ENCODE results near the gene SERTM1. TPM values are rescaled to one million over a fixed set of nuclear protein-coding genes. Genes with fewer than 3 reads are reported as not detected.

The SERTM1 gene
- total RNA-seq, 1 experiment from 2014 or later = 1.3 TPM

DNA sequence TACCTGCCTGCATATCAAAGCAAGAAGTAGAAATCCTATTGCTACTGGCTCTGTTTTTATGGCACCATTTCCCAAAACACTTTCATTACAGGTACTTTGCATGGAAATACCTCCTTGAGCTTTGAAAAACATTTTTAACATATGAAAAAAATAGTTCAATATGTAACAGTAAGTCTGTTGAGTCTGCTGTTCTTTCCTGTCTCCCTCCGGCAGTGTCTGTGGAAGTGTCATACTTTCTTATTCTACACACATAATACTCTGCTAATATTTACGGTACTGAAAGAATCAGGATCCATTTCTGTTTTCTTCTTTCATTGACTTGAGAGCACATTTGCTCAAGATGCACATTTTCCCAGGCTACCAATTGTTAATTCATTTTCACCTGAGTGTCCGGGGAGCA is 8.2 kb upstream of the SERTM1 start:
- no peak for DNase-seq (ENCODE audit: low spot score)
- ChIA-PET CTCF (no interaction called here), POLR2A (no interaction called here)
- no peak overlapping the region for H3K27ac Mint-ChIP-seq
- ATAC-seq = no peak
- TF ChIP-seq, protein P1, sequence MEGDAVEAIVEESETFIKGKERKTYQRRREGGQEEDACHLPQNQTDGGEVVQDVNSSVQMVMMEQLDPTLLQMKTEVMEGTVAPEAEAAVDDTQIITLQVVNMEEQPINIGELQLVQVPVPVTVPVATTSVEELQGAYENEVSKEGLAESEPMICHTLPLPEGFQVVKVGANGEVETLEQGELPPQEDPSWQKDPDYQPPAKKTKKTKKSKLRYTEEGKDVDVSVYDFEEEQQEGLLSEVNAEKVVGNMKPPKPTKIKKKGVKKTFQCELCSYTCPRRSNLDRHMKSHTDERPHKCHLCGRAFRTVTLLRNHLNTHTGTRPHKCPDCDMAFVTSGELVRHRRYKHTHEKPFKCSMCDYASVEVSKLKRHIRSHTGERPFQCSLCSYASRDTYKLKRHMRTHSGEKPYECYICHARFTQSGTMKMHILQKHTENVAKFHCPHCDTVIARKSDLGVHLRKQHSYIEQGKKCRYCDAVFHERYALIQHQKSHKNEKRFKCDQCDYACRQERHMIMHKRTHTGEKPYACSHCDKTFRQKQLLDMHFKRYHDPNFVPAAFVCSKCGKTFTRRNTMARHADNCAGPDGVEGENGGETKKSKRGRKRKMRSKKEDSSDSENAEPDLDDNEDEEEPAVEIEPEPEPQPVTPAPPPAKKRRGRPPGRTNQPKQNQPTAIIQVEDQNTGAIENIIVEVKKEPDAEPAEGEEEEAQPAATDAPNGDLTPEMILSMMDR (IDR thresholded peaks at IDR 0.05) = no peak
- TF ChIP-seq RELA (CRISPR knock-in tag; IDR thresholded peaks at IDR 0.05; ENCODE audit: borderline replicate concordance) (no peak), ZNF138 (CRISPR knock-in tag; conservative IDR thresholded peaks at IDR 0.05) (no peak), RORB (CRISPR knock-in tag; IDR thresholded peaks at IDR 0.05) (no peak), TEAD1 (CRISPR knock-in tag; IDR thresholded peaks at IDR 0.05) (no peak), ZNF121 (CRISPR knock-in tag; IDR thresholded peaks at IDR 0.05) (no peak), ZNF232 (CRISPR knock-in tag; IDR thresholded peaks at IDR 0.05) (no peak), HMGA2 (CRISPR knock-in tag; IDR thresholded peaks at IDR 0.05) (no peak), EMX1 (CRISPR knock-in tag; IDR thresholded peaks at IDR 0.05) (no peak), NR3C1 (CRISPR knock-in tag; conservative IDR thresholded peaks at IDR 0.05; ENCODE audit: low read depth) (no peak)
- TF ChIP-seq, protein P2, sequence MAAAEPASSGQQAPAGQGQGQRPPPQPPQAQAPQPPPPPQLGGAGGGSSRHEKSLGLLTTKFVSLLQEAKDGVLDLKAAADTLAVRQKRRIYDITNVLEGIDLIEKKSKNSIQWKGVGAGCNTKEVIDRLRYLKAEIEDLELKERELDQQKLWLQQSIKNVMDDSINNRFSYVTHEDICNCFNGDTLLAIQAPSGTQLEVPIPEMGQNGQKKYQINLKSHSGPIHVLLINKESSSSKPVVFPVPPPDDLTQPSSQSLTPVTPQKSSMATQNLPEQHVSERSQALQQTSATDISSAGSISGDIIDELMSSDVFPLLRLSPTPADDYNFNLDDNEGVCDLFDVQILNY (CRISPR knock-in tag; IDR thresholded peaks at IDR 0.05) = no peak
- TF ChIP-seq, protein P3, sequence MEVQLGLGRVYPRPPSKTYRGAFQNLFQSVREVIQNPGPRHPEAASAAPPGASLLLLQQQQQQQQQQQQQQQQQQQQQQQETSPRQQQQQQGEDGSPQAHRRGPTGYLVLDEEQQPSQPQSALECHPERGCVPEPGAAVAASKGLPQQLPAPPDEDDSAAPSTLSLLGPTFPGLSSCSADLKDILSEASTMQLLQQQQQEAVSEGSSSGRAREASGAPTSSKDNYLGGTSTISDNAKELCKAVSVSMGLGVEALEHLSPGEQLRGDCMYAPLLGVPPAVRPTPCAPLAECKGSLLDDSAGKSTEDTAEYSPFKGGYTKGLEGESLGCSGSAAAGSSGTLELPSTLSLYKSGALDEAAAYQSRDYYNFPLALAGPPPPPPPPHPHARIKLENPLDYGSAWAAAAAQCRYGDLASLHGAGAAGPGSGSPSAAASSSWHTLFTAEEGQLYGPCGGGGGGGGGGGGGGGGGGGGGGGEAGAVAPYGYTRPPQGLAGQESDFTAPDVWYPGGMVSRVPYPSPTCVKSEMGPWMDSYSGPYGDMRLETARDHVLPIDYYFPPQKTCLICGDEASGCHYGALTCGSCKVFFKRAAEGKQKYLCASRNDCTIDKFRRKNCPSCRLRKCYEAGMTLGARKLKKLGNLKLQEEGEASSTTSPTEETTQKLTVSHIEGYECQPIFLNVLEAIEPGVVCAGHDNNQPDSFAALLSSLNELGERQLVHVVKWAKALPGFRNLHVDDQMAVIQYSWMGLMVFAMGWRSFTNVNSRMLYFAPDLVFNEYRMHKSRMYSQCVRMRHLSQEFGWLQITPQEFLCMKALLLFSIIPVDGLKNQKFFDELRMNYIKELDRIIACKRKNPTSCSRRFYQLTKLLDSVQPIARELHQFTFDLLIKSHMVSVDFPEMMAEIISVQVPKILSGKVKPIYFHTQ (CRISPR knock-in tag; IDR thresholded peaks at IDR 0.05) = no peak
- TF ChIP-seq, protein P4, sequence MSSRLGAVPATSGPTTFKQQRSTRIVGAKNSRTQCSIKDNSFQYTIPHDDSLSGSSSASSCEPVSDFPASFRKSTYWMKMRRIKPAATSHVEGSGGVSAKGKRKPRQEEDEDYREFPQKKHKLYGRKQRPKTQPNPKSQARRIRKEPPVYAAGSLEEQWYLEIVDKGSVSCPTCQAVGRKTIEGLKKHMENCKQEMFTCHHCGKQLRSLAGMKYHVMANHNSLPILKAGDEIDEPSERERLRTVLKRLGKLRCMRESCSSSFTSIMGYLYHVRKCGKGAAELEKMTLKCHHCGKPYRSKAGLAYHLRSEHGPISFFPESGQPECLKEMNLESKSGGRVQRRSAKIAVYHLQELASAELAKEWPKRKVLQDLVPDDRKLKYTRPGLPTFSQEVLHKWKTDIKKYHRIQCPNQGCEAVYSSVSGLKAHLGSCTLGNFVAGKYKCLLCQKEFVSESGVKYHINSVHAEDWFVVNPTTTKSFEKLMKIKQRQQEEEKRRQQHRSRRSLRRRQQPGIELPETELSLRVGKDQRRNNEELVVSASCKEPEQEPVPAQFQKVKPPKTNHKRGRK (CRISPR knock-in tag; IDR thresholded peaks at IDR 0.05; ENCODE audit: borderline replicate concordance) = no peak
- TF ChIP-seq, protein P5, sequence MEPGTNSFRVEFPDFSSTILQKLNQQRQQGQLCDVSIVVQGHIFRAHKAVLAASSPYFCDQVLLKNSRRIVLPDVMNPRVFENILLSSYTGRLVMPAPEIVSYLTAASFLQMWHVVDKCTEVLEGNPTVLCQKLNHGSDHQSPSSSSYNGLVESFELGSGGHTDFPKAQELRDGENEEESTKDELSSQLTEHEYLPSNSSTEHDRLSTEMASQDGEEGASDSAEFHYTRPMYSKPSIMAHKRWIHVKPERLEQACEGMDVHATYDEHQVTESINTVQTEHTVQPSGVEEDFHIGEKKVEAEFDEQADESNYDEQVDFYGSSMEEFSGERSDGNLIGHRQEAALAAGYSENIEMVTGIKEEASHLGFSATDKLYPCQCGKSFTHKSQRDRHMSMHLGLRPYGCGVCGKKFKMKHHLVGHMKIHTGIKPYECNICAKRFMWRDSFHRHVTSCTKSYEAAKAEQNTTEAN (CRISPR knock-in tag; IDR thresholded peaks at IDR 0.05) = no peak
- TF ChIP-seq, protein P6, sequence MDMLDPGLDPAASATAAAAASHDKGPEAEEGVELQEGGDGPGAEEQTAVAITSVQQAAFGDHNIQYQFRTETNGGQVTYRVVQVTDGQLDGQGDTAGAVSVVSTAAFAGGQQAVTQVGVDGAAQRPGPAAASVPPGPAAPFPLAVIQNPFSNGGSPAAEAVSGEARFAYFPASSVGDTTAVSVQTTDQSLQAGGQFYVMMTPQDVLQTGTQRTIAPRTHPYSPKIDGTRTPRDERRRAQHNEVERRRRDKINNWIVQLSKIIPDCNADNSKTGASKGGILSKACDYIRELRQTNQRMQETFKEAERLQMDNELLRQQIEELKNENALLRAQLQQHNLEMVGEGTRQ (CRISPR knock-in tag; IDR thresholded peaks at IDR 0.05) = no peak
- TF ChIP-seq, protein P7, sequence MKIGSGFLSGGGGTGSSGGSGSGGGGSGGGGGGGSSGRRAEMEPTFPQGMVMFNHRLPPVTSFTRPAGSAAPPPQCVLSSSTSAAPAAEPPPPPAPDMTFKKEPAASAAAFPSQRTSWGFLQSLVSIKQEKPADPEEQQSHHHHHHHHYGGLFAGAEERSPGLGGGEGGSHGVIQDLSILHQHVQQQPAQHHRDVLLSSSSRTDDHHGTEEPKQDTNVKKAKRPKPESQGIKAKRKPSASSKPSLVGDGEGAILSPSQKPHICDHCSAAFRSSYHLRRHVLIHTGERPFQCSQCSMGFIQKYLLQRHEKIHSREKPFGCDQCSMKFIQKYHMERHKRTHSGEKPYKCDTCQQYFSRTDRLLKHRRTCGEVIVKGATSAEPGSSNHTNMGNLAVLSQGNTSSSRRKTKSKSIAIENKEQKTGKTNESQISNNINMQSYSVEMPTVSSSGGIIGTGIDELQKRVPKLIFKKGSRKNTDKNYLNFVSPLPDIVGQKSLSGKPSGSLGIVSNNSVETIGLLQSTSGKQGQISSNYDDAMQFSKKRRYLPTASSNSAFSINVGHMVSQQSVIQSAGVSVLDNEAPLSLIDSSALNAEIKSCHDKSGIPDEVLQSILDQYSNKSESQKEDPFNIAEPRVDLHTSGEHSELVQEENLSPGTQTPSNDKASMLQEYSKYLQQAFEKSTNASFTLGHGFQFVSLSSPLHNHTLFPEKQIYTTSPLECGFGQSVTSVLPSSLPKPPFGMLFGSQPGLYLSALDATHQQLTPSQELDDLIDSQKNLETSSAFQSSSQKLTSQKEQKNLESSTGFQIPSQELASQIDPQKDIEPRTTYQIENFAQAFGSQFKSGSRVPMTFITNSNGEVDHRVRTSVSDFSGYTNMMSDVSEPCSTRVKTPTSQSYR (CRISPR knock-in tag; IDR thresholded peaks at IDR 0.05) = no peak
- no peaks in the 10 kb centered on the region for H3K4me1 Mint-ChIP-seq
- H3K36me3 Mint-ChIP-seq = no peaks in the 10 kb centered on the region
- peaks cover 3% of the 10 kb centered on the region for H3K27me3 Mint-ChIP-seq (ENCODE audit: low read depth)
- H3K9me3 Mint-ChIP-seq = peaks cover 3% of the 10 kb centered on the region; the same call in 1 of the 2 replicates
- H3K4me3 Mint-ChIP-seq = no peak overlapping the region

Measured in WTC11 (cell line).